WTC11 (cell line): ENCODE measurements around the gene THRA. TPM values are rescaled to one million over a fixed set of nuclear protein-coding genes. Genes with fewer than 3 reads are reported as not detected.

Experiments used
- EMX1 ChIP-seq: fragments of 250-450 bp; sonication (Bioruptor Pico); IDR thresholded peaks from 2 replicates; pipeline ENCODE4 v1.8.0; 2021; ENCODE audit warnings: mild to moderate bottlenecking
- ESRRA ChIP-seq: sonication (generic); formaldehyde crosslinking; IDR thresholded peaks from 2 replicates; pipeline ENCODE4 v1.8.1; 2022; ENCODE audit warnings: mild to moderate bottlenecking, missing genetic modification reagents, borderline replicate concordance
- KAT7 ChIP-seq: sonication (generic); formaldehyde crosslinking; IDR thresholded peaks from 2 replicates; pipeline ENCODE4 v1.8.1; 2023; ENCODE audit warnings: missing genetic modification reagents, mild to moderate bottlenecking, borderline replicate concordance
- NFE2L1 ChIP-seq: sonication (generic); formaldehyde crosslinking; IDR thresholded peaks from 2 replicates; pipeline ENCODE4 v1.8.1; 2023; ENCODE audit warnings: missing genetic modification reagents
- NFYB ChIP-seq: sonication (generic); formaldehyde crosslinking; conservative IDR thresholded peaks from 2 replicates; pipeline ENCODE4 v1.8.0; 2022; ENCODE audit warnings: low read depth, missing genetic modification reagents
- RORB ChIP-seq: fragments of 250-450 bp; sonication (Bioruptor Pico); IDR thresholded peaks from 2 replicates; pipeline ENCODE4 v1.9.0; 2021; ENCODE audit warnings: mild to moderate bottlenecking
- TCF7 ChIP-seq: sonication (generic); formaldehyde crosslinking; IDR thresholded peaks from 2 replicates; pipeline ENCODE4 v1.8.0; 2022; ENCODE audit warnings: mild to moderate bottlenecking, low read depth, missing genetic modification reagents, moderate library complexity
- TEAD1 ChIP-seq: sonication (generic); formaldehyde crosslinking; IDR thresholded peaks from 2 replicates; pipeline ENCODE4 v1.8.0; 2022; ENCODE audit warnings: mild to moderate bottlenecking, missing genetic modification reagents
- TEAD4 ChIP-seq: sonication (generic); formaldehyde crosslinking; IDR thresholded peaks from 2 replicates; pipeline ENCODE4 v1.8.0; 2022; ENCODE audit warnings: mild to moderate bottlenecking, missing genetic modification reagents
- ZNF219 ChIP-seq: sonication (generic); formaldehyde crosslinking; IDR thresholded peaks from 2 replicates; pipeline ENCODE4 v1.8.0; 2023; ENCODE audit warnings: missing genetic modification reagents, mild to moderate bottlenecking, borderline replicate concordance
- ZNF263 ChIP-seq: sonication (generic); formaldehyde crosslinking; IDR thresholded peaks from 2 replicates; pipeline ENCODE4 v1.8.1; 2022; ENCODE audit warnings: low read depth, mild to moderate bottlenecking, moderate library complexity, missing genetic modification reagents
- ZNF396 ChIP-seq: fragments of 250-450 bp; sonication (Bioruptor Pico); IDR thresholded peaks from 2 replicates; pipeline ENCODE4 v1.8.0; 2021; ENCODE audit warnings: mild to moderate bottlenecking, moderate library complexity, borderline replicate concordance
- ZNF423 ChIP-seq: fragments of 250-450 bp; sonication (Bioruptor Pico); IDR thresholded peaks from 2 replicates; pipeline ENCODE4 v2.1.2; 2022; ENCODE audit warnings: mild to moderate bottlenecking, moderate library complexity
- total RNA-seq: library from RNA; stranded (reverse); gene quantifications from 3 replicates; pipeline ENCODE4 v1.2.3, GENCODE V29; 2021
- TF ChIP-seq, protein P1 (sequence below): sonication (generic); formaldehyde crosslinking; IDR thresholded peaks from 2 replicates; pipeline ENCODE4 v1.8.1; 2023; ENCODE audit warnings: mild to moderate bottlenecking, missing genetic modification reagents, moderate library complexity
- TF ChIP-seq, protein P2 (sequence below): sonication (generic); formaldehyde crosslinking; conservative IDR thresholded peaks from 2 replicates; pipeline ENCODE4 v1.8.1; 2023; ENCODE audit warnings: mild to moderate bottlenecking, low read depth, missing genetic modification reagents, moderate library complexity
- TF ChIP-seq, protein P3 (sequence below): fragments of 250-450 bp; sonication (Bioruptor Pico); IDR thresholded peaks from 2 replicates; pipeline ENCODE4 v1.9.0; 2021; ENCODE audit warnings: mild to moderate bottlenecking
- TF ChIP-seq, protein P4 (sequence below): sonication (generic); formaldehyde crosslinking; IDR thresholded peaks from 2 replicates; pipeline ENCODE4 v1.8.1; 2022; ENCODE audit warnings: mild to moderate bottlenecking, moderate library complexity, missing genetic modification reagents
- TF ChIP-seq, protein P5 (sequence below): sonication (generic); formaldehyde crosslinking; IDR thresholded peaks from 2 replicates; pipeline ENCODE4 v1.8.1; 2023; ENCODE audit warnings: mild to moderate bottlenecking, missing genetic modification reagents, borderline replicate concordance
- TF ChIP-seq, protein P6 (sequence below): sonication (generic); formaldehyde crosslinking; IDR thresholded peaks from 2 replicates; pipeline ENCODE4 v1.8.0; 2022; ENCODE audit warnings: mild to moderate bottlenecking, missing genetic modification reagents
- TF ChIP-seq, protein P7 (sequence below): fragments of 250-450 bp; sonication (Bioruptor Pico); IDR thresholded peaks from 2 replicates; pipeline ENCODE4 v2.1.2; 2022; ENCODE audit warnings: mild to moderate bottlenecking, moderate library complexity
- TF ChIP-seq, protein P8 (sequence below): sonication (generic); formaldehyde crosslinking; IDR thresholded peaks from 2 replicates; pipeline ENCODE4 v1.8.0; 2022; ENCODE audit warnings: mild to moderate bottlenecking, missing genetic modification reagents

The THRA gene
- total RNA-seq, 1 experiment from 2014 or later, result 15.9 TPM

DNA sequence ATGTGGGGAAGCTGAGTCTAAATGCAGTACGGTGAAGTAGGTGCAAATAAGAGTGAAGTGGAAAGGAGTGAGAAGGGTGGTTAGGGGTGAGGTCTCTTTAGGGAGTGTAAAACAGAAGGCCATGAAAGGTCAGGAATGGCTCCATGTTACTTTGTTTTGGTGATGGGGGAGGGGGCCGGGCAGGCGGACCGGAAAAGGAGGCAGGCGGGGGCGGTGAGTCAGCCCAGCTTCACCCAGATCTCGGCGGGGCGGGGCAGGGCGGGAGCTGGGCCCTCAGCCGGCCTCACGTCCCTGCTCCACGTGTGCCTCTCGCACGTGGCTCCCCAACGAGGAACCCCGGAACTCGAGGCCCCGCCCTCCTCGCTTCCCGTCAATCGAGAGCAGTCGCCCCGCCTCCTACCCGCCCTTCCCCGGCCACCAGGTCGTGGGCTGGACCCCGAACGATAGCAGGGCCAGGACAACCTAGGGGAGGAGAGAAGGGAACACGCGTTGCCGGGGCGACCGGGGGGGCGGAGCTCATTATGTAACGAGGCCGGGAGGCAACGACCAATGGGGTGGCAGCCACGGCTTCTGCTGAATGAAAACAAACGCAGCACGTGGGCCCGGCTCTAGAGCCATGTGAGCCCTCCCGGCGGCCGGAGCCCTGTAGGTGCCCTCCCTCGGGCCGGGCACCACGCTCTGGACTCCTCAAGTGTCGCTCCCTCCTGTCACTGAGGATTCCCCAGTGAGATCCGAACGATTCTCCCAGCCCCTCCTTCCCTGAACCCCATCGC is 36.3 kb downstream of the THRA start (continued):
- no peak for TF ChIP-seq EMX1
- TF ChIP-seq ZNF423 (CRISPR knock-in tag), result no peak
- TF ChIP-seq, protein P1, sequence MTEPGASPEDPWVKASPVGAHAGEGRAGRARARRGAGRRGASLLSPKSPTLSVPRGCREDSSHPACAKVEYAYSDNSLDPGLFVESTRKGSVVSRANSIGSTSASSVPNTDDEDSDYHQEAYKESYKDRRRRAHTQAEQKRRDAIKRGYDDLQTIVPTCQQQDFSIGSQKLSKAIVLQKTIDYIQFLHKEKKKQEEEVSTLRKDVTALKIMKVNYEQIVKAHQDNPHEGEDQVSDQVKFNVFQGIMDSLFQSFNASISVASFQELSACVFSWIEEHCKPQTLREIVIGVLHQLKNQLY, result peak; percentile 67; the same call in 1 of the 2 replicates
- TF ChIP-seq NFYB (CRISPR knock-in tag), result peak; percentile 40
- TF ChIP-seq, protein P2, sequence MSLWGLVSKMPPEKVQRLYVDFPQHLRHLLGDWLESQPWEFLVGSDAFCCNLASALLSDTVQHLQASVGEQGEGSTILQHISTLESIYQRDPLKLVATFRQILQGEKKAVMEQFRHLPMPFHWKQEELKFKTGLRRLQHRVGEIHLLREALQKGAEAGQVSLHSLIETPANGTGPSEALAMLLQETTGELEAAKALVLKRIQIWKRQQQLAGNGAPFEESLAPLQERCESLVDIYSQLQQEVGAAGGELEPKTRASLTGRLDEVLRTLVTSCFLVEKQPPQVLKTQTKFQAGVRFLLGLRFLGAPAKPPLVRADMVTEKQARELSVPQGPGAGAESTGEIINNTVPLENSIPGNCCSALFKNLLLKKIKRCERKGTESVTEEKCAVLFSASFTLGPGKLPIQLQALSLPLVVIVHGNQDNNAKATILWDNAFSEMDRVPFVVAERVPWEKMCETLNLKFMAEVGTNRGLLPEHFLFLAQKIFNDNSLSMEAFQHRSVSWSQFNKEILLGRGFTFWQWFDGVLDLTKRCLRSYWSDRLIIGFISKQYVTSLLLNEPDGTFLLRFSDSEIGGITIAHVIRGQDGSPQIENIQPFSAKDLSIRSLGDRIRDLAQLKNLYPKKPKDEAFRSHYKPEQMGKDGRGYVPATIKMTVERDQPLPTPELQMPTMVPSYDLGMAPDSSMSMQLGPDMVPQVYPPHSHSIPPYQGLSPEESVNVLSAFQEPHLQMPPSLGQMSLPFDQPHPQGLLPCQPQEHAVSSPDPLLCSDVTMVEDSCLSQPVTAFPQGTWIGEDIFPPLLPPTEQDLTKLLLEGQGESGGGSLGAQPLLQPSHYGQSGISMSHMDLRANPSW, result no peak
- TF ChIP-seq, protein P3, sequence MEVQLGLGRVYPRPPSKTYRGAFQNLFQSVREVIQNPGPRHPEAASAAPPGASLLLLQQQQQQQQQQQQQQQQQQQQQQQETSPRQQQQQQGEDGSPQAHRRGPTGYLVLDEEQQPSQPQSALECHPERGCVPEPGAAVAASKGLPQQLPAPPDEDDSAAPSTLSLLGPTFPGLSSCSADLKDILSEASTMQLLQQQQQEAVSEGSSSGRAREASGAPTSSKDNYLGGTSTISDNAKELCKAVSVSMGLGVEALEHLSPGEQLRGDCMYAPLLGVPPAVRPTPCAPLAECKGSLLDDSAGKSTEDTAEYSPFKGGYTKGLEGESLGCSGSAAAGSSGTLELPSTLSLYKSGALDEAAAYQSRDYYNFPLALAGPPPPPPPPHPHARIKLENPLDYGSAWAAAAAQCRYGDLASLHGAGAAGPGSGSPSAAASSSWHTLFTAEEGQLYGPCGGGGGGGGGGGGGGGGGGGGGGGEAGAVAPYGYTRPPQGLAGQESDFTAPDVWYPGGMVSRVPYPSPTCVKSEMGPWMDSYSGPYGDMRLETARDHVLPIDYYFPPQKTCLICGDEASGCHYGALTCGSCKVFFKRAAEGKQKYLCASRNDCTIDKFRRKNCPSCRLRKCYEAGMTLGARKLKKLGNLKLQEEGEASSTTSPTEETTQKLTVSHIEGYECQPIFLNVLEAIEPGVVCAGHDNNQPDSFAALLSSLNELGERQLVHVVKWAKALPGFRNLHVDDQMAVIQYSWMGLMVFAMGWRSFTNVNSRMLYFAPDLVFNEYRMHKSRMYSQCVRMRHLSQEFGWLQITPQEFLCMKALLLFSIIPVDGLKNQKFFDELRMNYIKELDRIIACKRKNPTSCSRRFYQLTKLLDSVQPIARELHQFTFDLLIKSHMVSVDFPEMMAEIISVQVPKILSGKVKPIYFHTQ (CRISPR knock-in tag), result no peak
- no peak for TF ChIP-seq KAT7 (CRISPR knock-in tag)
- TF ChIP-seq, protein P4, sequence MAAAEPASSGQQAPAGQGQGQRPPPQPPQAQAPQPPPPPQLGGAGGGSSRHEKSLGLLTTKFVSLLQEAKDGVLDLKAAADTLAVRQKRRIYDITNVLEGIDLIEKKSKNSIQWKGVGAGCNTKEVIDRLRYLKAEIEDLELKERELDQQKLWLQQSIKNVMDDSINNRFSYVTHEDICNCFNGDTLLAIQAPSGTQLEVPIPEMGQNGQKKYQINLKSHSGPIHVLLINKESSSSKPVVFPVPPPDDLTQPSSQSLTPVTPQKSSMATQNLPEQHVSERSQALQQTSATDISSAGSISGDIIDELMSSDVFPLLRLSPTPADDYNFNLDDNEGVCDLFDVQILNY (CRISPR knock-in tag), result peak; percentile 84
- 0 out of 2 replicates have a peak, but pooled peaks have one; percentile 43 for TF ChIP-seq TEAD4 (CRISPR knock-in tag)
- TF ChIP-seq ESRRA (CRISPR knock-in tag), result peak; percentile 87; the same call in 1 of the 2 replicates
- TF ChIP-seq, protein P5, sequence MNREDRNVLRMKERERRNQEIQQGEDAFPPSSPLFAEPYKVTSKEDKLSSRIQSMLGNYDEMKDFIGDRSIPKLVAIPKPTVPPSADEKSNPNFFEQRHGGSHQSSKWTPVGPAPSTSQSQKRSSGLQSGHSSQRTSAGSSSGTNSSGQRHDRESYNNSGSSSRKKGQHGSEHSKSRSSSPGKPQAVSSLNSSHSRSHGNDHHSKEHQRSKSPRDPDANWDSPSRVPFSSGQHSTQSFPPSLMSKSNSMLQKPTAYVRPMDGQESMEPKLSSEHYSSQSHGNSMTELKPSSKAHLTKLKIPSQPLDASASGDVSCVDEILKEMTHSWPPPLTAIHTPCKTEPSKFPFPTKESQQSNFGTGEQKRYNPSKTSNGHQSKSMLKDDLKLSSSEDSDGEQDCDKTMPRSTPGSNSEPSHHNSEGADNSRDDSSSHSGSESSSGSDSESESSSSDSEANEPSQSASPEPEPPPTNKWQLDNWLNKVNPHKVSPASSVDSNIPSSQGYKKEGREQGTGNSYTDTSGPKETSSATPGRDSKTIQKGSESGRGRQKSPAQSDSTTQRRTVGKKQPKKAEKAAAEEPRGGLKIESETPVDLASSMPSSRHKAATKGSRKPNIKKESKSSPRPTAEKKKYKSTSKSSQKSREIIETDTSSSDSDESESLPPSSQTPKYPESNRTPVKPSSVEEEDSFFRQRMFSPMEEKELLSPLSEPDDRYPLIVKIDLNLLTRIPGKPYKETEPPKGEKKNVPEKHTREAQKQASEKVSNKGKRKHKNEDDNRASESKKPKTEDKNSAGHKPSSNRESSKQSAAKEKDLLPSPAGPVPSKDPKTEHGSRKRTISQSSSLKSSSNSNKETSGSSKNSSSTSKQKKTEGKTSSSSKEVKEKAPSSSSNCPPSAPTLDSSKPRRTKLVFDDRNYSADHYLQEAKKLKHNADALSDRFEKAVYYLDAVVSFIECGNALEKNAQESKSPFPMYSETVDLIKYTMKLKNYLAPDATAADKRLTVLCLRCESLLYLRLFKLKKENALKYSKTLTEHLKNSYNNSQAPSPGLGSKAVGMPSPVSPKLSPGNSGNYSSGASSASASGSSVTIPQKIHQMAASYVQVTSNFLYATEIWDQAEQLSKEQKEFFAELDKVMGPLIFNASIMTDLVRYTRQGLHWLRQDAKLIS (CRISPR knock-in tag), result no peak
- peak; percentile 76; the same call in 1 of the 2 replicates for TF ChIP-seq NFE2L1 (CRISPR knock-in tag)
- TF ChIP-seq TCF7 (CRISPR knock-in tag), result no peak
- no peak for TF ChIP-seq ZNF263
- TF ChIP-seq, protein P6, sequence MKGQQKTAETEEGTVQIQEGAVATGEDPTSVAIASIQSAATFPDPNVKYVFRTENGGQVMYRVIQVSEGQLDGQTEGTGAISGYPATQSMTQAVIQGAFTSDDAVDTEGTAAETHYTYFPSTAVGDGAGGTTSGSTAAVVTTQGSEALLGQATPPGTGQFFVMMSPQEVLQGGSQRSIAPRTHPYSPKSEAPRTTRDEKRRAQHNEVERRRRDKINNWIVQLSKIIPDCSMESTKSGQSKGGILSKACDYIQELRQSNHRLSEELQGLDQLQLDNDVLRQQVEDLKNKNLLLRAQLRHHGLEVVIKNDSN (CRISPR knock-in tag), result peak; percentile 84
- peak; percentile 93 for TF ChIP-seq TEAD1
- TF ChIP-seq, protein P7, sequence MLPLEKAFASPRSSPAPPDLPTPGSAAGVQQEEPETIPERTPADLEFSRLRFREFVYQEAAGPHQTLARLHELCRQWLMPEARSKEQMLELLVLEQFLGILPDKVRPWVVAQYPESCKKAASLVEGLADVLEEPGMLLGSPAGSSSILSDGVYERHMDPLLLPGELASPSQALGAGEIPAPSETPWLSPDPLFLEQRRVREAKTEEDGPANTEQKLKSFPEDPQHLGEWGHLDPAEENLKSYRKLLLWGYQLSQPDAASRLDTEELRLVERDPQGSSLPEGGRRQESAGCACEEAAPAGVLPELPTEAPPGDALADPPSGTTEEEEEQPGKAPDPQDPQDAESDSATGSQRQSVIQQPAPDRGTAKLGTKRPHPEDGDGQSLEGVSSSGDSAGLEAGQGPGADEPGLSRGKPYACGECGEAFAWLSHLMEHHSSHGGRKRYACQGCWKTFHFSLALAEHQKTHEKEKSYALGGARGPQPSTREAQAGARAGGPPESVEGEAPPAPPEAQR (CRISPR knock-in tag), result no peak
- TF ChIP-seq RORB (CRISPR knock-in tag), result no peak
- no peak for TF ChIP-seq ZNF396 (CRISPR knock-in tag)
- TF ChIP-seq ZNF219 (CRISPR knock-in tag), result no peak
- TF ChIP-seq, protein P8, sequence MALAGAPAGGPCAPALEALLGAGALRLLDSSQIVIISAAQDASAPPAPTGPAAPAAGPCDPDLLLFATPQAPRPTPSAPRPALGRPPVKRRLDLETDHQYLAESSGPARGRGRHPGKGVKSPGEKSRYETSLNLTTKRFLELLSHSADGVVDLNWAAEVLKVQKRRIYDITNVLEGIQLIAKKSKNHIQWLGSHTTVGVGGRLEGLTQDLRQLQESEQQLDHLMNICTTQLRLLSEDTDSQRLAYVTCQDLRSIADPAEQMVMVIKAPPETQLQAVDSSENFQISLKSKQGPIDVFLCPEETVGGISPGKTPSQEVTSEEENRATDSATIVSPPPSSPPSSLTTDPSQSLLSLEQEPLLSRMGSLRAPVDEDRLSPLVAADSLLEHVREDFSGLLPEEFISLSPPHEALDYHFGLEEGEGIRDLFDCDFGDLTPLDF (CRISPR knock-in tag), result no peak; the same call in none of the 2 replicates
